Cardiac septum (tissue), 1 donor: ENCODE measurements around the gene VSTM2L. TPM values are rescaled to one million over a fixed set of nuclear protein-coding genes. Genes with fewer than 3 reads are reported as not detected.

Experiments used
- DNase-seq: peaks from one replicate; pipeline ENCODE4 v3.0.0-alpha.2; 2020; ENCODE audit warnings: low spot score
- intact Hi-C: fragments of 100-400 bp; cut with DNase I; formaldehyde crosslinking; loops from one replicate; pipeline ENCODE4 v1.14.0; 2022
- total RNA-seq: library from RNA; stranded (reverse); fragmentation: NEBNext Ultra II Directional; extraction: Animal tissue kit (Norgen Biotek cat#: 25700); gene quantifications from one replicate; pipeline ENCODE4 v1.2.1, GENCODE V29; 2021
- donor health status: DM: no; HTN: no; CAD: no.

The VSTM2L gene
- total RNA-seq, 1 donor from 2014 or later = 11.1 TPM

DNA sequence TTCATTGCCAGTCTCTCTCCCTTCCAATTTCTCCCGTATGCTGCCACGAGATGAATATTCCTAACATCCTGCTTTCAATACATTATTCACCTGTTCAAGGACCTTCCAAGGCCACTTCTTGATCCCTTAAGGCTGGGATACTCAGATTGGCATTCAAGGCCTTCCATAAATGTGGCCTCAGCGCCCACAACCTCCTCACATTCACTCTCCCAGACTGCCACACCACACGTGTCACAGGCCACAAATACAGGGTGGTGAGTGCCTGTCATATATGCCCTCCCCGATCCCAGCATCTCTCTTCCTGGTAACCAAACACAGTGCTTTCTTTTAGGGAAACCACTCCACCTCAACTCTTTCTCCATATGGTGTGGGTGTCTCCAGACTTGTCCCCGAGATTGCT is 74.9 kb downstream of the VSTM2L start:
- intact Hi-C loops = no loop called here
- no peak for DNase-seq

DNA sequence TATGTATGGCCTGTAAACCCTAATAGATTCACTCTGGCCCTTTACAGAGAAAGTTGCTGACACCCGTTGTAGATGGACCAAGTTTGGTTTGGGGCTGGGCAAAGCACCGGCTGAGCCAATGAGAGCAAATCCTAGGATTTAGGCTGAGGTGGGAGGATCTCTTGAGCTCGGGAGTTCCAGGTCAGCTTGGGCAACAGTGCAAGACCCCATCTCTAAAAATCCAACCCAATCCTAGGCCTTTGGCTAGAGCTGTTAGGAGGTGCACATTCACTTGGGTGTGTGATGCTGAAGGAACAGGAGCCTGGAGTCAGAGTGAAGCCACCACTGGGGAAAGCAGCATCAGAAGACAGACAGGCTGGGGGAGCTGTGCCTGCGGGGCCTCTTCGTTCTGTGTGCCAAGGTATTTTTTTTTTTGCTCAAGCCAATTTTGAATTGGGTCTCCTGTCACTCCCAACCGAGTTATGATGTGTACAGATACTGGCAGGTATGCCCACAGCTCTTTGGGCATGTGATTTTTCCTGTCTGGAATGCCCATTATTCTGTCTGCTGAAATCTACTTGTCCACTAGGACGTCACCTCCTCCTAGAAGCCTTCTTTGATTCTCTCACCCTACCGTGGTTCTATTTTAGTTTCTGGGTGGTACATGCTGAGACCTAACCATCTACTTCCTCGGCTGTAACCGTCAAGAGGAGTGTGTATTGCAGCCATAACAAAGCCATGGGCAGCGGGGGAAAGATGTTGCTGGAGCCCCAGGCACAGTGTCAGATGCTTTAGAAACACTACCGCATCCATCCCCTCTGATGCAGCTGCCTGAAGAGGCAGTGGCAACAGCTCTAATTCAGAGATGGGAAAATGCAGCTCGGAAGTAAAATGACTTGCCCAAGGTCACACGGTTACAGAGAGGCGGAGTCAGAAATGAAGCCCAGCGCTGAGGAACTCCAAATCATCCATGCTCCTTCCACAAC is 76.4 kb downstream of the VSTM2L start:
- intact Hi-C loops = no loop called here
- DNase-seq = no peak

GRCh38 chr20:37980383-37980782 is 77.5 kb downstream of the VSTM2L start:
- intact Hi-C loops = no loop called here
- DNase-seq = no peak

GRCh38 chr20:37980876-37981275 is 77.9 kb downstream of the VSTM2L start:
- intact Hi-C loops = no loop called here
- no peak for DNase-seq

- intact Hi-C loops = no loop called here
- DNase-seq = no peak
Observed at GRCh38 chr20:37981568-37981967, 78.6 kb downstream of the VSTM2L start.

DNA sequence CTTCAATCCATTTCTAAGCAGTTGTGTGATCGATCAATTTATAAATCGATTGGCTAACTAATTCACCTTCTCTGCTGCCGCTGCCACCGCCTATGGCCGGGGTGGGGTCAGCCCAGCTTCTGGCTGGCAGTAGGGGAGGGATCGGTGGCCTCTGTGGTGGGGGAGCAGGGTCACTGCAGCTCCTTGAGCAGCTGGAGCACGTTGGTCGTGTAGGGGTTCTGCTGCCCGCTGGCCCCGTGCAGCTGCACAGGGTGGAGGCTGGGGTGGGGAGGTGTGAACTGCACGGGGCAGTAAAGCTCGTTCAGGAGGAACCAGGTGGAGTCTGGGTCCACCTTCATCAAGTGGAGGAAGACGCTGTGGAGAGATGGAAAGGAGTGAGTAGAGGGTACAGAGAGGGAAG is 80.4 kb downstream of the VSTM2L start:
- intact Hi-C loops = no loop called here
- no peak for DNase-seq

DNA sequence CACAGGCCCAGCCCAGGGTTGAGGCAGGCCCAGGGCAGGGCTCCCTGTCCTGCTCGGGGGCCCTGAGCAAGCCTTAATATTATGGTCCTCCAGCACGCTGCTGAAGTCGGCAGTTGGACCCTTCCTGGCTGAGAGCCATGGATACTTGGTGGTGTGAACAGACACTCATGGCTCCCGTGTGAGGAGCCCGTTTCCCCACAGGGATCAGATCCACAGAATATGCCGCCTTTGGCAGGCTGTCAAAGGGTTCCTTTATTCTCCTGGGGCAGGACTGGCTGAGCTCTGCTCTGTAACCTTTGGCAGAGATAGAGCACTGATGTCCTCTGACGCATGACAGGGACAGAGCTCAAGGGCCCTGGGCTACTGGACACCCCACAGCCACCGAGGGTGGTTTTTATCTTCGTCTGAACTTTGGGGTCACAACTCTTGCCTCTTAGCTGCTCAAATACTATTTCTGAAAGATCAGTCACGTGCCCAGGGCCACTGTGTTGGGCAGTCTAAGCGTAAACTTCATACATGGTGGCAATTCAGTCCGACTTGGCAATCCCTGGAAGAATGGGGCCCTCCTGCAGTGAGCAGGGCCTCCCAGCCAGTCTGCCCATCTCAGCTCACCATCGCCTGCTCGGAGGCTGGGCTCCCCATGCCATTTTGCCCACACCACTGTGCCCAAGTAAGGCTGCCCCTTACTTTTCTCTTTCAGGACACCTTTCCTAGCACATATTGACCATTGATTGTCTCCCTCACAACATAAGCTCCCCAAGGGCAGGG is 81.3 kb downstream of the VSTM2L start:
- no peak for DNase-seq
- intact Hi-C loops = no loop called here

DNA sequence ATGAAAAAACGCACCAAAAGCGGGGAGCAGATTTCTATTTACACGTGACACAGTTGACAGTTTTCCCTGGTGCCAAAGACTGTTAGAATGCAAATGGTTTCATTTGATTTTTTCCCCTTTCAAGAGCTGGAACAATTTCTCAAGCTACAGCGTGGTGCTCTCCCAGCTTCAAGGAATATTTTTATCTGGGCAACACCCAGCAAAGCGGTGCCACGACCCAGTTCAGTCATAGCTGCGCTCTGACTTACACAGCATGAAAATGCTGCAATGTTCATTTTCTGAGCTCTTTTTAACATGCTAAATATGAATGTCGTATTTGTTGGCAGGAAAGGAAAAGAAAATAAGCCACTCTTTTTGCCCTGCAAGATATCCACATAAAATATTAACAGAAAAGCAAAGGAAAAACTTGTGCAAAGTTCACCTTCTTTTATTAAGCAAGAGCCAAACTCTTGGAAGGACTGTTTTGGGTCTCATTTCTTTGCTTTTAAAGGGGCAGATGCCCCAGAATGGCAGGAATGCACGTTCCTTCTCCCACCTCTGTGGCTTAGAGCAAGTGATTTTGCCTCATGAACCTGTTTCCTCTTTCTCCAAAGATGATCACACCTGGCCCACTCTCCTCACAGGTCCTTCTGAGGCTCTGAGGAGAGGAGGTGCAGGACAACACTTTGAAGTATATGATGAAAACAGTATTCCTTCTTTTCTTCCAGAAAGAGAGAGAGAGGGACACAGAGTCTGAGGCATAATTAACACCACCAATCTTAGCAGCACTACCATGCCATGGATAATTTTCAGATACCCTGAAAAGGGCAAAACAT is 83.3 kb downstream of the VSTM2L start:
- no peak for DNase-seq
- intact Hi-C loops = no loop called here

GRCh38 chr20:37986873-37987601 is 84.1 kb downstream of the VSTM2L start:
- intact Hi-C loops = no loop called here
- peak; percentile 85 for DNase-seq

- DNase-seq = no peak
- intact Hi-C loops = no loop called here
Observed at GRCh38 chr20:37987602-37988290, 84.8 kb downstream of the VSTM2L start.

GRCh38 chr20:37988306-37988954 is 85.5 kb downstream of the VSTM2L start:
- intact Hi-C loops = no loop called here
- no peak for DNase-seq

- intact Hi-C loops = loop anchor here (5.0 to 10.0 kb wide), 5 partner anchors 87 to 427 kb away; partner anchors contain the start of gene VSTM2L
- DNase-seq = no peak
Observed at GRCh38 chr20:37989601-37990295, 86.8 kb downstream of the VSTM2L start.

- intact Hi-C loops = loop anchor here (5.0 to 10.0 kb wide), 5 partner anchors 88 to 428 kb away; partner anchors contain the start of gene VSTM2L
Observed at GRCh38 chr20:37990571-37991151, 87.7 kb downstream of the VSTM2L start.

DNA sequence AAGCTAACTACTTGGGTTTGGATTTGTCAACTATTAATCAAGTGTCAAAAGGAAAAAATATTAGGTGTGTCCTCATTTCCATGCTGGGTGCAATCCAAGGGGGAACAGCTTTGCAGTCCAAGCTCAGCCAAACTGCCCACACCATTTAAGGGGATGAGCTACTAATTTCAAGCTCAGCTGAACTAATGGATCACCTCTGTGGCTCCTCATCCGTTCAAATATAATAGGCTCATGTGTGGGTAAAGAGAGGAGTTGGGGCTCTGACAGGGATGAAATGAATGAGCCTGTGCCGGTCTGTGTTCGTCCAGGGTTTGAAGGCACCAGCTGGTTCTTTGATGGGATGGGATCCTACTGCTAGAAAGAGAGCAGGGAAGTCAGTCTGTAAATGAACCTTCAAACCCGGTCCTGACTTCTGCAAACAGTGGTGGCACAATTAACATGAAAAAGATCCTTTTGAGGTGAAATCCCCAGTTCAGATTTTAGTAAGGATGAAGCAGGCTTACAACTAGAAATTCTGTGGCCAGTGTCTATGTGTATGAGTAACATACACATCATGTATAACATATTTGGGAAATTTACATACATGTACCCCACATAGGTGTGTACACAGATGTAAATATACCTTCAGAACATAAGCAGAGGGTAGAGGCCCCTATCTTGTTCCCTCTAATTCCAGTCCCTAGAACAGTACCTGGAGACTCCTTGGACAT is 88.4 kb downstream of the VSTM2L start:
- no peak for DNase-seq
- intact Hi-C loops = loop anchor here (5.0 to 10.0 kb wide), 5 partner anchors 89 to 429 kb away; partner anchors contain the start of gene VSTM2L

More at GRCh38 chr20:37990571-37991151, 87.7 kb downstream of the VSTM2L start:
- DNase-seq = no peak

DNA sequence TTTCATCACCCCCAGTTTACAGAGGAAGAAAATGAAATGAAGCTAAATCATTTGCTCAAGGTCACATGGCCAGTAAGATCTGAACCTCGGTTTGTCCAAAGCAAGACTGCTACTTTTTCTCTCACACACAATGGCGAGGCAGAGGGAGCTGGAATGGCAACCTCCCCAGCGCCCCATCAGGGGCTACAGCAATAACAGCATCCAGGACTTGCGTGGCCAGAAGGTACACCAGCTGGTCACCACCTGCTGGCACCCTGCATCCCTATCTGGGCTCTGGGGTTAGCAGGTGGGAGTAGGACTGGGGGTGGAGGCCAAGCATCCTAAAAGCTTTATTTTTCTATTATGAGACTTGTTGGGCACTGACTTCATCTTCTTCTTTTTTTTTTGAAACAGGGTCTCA is 89.0 kb downstream of the VSTM2L start:
- intact Hi-C loops = loop anchor here (5.0 to 10.0 kb wide), 5 partner anchors 90 to 430 kb away; partner anchors contain the start of gene VSTM2L
- no peak for DNase-seq

DNA sequence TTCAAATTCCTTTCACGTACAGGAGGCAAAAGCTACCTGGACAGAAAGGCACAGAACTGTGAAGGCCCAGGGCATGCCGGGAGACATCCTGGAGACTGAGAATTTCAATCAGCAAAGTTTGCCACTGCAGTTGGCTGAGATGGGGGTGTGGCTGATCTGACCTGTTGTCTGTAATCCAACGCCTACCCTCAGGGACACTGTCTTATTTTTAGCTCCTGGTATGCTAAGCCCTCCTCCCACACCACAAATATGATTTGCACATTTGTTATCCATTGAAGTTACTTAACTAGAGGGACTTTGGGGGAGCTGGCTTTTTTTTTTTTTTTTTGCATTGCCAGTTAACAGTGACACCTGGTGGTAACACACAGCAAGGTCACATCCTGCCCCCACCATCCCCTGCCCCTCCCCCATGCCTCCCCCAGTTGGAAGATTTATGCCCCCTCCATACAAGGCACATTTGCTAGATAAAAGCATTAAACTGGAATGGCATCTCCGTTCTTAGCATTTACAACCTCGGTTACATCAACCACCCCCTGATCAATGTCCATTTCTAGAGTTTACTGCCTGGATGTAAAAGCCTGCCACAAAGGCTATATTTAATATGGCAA is 90.0 kb downstream of the VSTM2L start:
- no peak for DNase-seq
- intact Hi-C loops = loop anchor here (5.0 to 10.0 kb wide), 5 partner anchors 91 to 431 kb away; partner anchors contain the start of gene VSTM2L
